Immature natural killer cell (primary cell): ENCODE measurements around the gene EPHB3. TPM values are rescaled to one million over a fixed set of nuclear protein-coding genes. Genes with fewer than 3 reads are reported as not detected.

Experiments
- DNase-seq, 3 donors: peaks; one replicate each; pipeline ENCODE4 v3.0.0; 2022; ENCODE audit warnings: mixed read lengths in 1 of 3
- H3K27ac Mint-ChIP-seq, 6 donors: one replicate each; pipeline ENCODE4 v1.8.0; 2020; ENCODE audit warnings: mixed read lengths in 6 of 6, mild to moderate bottlenecking in 5 of 6, inconsistent platforms in 4 of 6, moderate library complexity in 3 of 6
- H3K27me3 Mint-ChIP-seq, 3 donors: one replicate each; pipeline ENCODE4 v1.8.0; 2020 to 2021; ENCODE audit warnings: low read depth in 3 of 3, mild to moderate bottlenecking in 3 of 3, mixed read lengths in 3 of 3, moderate library complexity in 3 of 3, inconsistent platforms in 1 of 3
- H3K36me3 Mint-ChIP-seq, 3 donors: one replicate each; pipeline ENCODE4 v1.8.0; 2020; ENCODE audit warnings: mixed read lengths in 3 of 3, inconsistent platforms in 2 of 3, mild to moderate bottlenecking in 2 of 3
- H3K4me1 Mint-ChIP-seq, 2 donors: one replicate each; pipeline ENCODE4 v1.8.0; 2020; ENCODE audit warnings: inconsistent platforms in 2 of 2, mild to moderate bottlenecking in 2 of 2, mixed read lengths in 2 of 2, moderate library complexity in 1 of 2
- H3K4me3 Mint-ChIP-seq, 5 donors: one replicate each; pipeline ENCODE4 v1.8.0; 2020; ENCODE audit warnings: mild to moderate bottlenecking in 5 of 5, mixed read lengths in 5 of 5, inconsistent platforms in 3 of 5, moderate library complexity in 3 of 5
- H3K9me3 Mint-ChIP-seq, 6 donors: one replicate each; pipeline ENCODE4 v1.8.0; 2020; ENCODE audit warnings: mild to moderate bottlenecking in 6 of 6, mixed read lengths in 6 of 6, inconsistent platforms in 4 of 6, moderate library complexity in 3 of 6
- polyA plus RNA-seq, 3 donors: library from polyadenylated mRNA; unstranded; fragments of 300-500 nt; fragmentation: Illumina TruSeq; gene quantifications; one replicate each; pipeline ENCODE4 v1.2.3, GENCODE V29; 2021

The EPHB3 gene
- polyA plus RNA-seq, 3 donors from 2014 or later, result 3.0 TPM; not detected in 2

DNA sequence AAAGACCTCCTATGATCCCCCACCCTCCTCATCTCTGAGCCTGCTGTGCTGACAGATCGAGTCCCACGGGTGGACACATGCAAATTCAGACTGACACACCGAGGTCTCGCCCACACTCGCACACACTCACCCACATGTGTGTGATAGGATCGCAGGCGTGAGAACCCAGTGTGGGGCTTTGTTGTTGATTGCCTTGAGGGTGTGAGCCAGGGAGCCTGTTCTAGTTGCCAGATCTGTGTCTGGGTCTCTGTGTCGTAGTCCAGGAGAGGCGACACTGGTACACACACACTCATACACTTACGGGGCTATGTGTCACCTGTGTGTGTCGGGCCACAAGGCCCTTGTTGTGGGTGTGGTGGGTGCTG lies 2.0 kb downstream of the EPHB3 start:
- Mint-ChIP-seq H3K27me3 (peaks cover 16 to 27% (median 21%) of the 10 kb centered on the region in 3 donors), H3K4me1 (peaks cover 16 to 21% of the 10 kb centered on the region in 2 donors), H3K4me3 (peak overlapping the region in 4 of 5 donors; percentile 24 to 61 (median 39)), H3K36me3 (no peaks in the 10 kb centered on the region), H3K9me3 (peaks cover 0 to 8% (median 0%) of the 10 kb centered on the region in 6 donors), H3K27ac (no peak overlapping the region)
- DNase-seq, result no peak

DNA sequence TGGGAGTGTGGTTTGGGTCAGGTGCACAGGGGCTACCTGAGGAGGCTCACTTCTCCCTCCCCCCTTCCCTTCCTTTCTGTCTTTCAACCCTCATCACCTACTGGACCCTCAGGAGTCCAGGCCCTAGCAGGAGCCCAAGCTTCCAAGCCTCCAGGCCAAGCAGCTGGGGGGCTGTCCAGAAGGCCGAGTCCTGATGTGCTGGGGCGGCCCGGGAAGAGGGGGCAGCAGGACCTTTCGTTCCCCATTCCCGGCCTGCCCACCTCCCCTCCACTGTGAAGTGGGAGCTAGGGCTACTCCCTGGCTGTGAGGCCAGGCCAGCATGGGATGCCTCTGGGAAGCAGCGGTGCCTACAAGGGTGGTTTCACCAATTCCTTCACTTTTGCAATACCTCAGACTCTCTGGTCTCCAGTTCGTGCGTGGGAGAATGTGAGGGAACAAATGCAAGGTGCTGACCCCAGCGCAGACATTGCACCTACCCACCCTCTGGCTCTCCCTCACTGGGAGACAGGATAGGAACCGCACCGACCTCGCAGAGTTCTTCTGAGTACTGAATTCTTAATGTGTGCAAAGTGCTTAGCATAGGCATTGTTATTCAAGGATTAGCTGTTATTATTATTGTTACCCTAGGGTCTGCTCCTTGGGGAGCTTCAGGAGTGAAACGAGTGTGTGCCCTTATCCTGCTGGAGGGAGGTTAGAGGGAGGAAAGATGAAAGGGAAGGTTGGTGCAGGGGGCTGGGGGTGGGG lies 2.5 kb downstream of the EPHB3 start:
- Mint-ChIP-seq H3K4me1 (peaks cover 16 to 21% of the 10 kb centered on the region in 2 donors), H3K36me3 (no peaks in the 10 kb centered on the region), H3K27ac (no peak overlapping the region), H3K4me3 (no peak overlapping the region), H3K27me3 (peaks cover 16 to 24% (median 20%) of the 10 kb centered on the region in 3 donors), H3K9me3 (peaks cover 0 to 8% (median 0%) of the 10 kb centered on the region in 6 donors)
- DNase-seq, result no peak

DNA sequence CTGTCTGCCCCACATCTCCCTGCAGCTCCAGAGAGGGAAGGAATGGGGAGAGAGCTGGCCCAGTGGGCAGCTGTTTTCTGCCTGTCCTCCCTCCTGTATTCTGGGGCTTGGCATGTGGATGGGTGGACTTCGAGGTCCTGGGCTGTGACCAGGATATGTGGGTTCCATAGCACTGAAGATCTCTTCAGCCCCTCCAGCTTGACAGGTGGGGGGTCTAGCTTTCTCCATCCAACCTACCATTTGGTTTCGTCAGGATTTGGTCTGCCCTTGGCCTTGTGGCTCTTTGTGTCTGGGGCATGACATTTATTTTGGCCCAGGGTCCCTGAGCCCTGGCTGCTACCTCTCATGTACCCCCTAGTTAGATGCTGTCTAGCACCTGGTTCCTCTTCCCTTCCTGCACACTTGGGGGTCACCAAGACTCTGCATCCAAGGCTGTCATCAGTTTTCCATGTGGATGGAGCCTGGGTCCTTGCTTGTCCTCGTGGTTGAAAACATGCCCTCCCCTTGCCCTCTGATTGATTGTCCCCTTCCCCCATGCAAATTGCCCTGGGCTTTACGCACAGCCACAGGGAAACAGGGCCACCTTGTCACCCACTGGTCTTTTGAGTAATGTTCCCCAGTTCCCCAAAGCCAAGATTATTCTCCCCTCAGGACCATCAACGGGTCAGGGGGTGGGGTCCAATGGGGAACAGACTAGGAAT lies 3.2 kb downstream of the EPHB3 start:
- peaks cover 0 to 8% (median 0%) of the 10 kb centered on the region in 6 donors for H3K9me3 Mint-ChIP-seq
- no peaks in the 10 kb centered on the region for H3K36me3 Mint-ChIP-seq
- peaks cover 18 to 24% (median 23%) of the 10 kb centered on the region in 3 donors for H3K27me3 Mint-ChIP-seq
- no peak overlapping the region for H3K4me3 Mint-ChIP-seq
- H3K4me1 Mint-ChIP-seq, result peaks cover 16 to 21% of the 10 kb centered on the region in 2 donors
- no peak overlapping the region for H3K27ac Mint-ChIP-seq
- no peak for DNase-seq

DNA sequence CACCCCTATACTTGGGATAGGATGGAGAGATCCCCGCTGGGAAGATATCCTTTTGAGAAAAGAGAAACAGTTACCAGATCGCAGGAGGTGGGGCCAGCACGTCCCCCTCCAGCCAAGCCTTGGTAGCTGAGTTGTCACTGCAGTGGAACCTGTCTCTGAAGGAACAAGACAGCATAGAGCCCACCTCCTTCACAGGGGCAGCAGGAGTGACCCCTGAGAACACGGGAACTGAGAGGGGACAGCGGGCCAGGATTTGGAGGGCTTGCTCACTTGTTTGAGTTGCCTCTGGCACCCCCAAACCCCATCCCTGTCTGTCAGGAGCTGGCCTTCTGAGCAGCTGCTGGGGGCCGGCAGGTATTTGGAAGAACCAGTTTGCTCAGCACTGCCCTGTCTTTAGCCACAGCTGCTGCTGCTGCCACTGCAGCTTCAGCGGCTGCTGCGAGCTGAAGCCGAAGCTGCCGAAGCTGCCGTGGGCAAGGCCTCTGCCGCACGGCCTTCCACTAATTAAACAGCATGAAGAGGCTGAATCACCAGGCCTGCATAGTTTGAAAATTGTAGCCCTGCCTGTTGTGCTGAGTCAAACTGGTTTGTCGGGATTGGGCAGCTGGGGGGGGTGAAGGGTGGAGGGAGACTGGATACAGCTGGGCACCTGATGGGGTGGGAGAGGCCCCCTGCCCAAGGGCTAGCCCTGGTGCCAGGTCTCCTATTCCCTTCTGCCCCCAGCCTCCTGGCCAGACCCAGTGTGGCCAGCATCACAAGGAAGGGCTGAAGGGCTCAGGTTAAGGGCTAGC lies 4.0 kb downstream of the EPHB3 start:
- Mint-ChIP-seq H3K27me3 (peaks cover 17 to 21% (median 21%) of the 10 kb centered on the region in 3 donors), H3K36me3 (no peaks in the 10 kb centered on the region), H3K4me3 (no peak overlapping the region), H3K27ac (no peak overlapping the region), H3K9me3 (peaks cover 0 to 7% (median 0%) of the 10 kb centered on the region in 6 donors), H3K4me1 (peaks cover 12 to 17% of the 10 kb centered on the region in 2 donors)
- DNase-seq, result no peak

DNA sequence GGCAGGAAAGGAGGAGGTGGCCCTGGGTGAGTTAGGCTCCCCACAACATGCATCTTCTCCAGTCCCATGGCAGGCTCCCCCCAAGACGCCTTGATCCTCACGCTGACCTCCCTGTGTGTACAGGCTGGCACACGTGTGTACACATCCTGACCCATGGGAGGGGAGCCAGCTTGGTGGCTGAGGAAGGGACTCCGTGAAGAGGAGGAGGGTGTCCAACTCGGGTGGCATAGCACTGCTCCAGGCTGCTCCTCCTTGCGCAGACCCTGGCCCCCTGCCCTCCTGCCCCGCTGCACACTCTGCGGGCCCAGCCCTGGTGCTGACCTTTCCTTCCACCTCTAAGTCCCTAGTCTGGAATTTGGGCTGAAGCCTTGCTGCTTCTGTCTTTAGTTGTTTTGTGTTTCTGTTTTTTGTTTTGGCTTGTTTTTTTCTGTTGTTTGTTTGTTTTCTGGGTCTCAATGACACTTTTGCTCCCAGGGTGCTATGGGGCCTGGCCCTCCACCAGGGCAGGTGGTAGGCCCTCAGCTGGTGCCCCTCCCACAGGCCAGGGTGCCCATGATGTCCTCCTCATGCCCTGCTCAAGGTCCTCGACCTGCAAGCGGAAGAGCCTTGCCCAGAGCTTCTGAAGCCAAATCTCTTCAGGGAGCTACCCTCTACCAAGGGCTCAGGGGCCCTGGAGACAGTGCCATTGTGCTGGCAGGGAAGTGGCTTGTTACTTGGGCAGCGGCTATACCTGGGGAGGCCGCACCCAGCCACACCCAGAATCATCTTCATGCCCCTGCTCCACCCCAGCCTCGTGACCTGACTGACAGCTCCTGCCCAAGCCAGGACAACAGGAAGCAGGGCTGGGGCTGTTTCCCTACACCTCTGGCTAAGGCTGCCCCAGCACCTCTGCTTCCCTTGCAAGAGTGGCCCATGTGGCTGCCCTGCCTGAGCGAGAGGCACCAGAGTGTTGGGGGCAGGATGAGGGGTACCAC lies 5.1 kb downstream of the EPHB3 start:
- no peak overlapping the region for H3K4me3 Mint-ChIP-seq
- no peak for DNase-seq
- peaks cover 5 to 7% of the 10 kb centered on the region in 2 donors for H3K4me1 Mint-ChIP-seq
- no peak overlapping the region for H3K27ac Mint-ChIP-seq
- peaks cover 11 to 17% (median 16%) of the 10 kb centered on the region in 3 donors for H3K27me3 Mint-ChIP-seq
- H3K9me3 Mint-ChIP-seq, result no peaks in the 10 kb centered on the region
- no peaks in the 10 kb centered on the region for H3K36me3 Mint-ChIP-seq

DNA sequence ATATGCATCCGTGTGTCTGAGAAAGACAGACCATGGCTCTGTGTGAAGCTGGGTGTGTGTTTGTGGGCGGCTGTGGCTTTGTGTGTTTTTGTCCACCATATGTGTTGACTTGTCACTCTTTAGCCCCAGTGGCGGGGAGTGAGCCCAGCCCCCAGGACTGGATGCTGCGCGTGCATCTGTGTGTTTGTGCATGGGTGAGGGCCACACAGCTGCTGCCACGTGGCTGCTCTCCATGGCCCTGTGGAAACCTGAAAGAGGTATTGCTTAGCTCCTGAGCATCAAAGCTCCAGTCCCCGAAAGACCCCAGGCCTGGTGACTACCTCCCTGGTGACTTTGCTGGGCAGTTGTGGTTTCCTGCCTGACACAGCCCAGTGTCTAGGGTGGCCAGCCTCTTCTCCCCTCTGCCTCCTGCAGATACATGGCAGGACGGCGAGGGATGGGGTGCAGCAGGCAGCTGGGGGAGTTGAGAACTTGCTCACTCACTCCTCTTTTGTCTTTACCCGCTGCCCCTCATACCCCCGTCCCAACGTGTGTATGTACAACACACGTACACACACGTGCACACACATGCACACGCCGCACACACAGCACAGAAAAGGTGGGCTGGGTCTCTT lies 6.5 kb downstream of the EPHB3 start:
- Mint-ChIP-seq H3K27ac (no peak overlapping the region), H3K4me1 (peaks cover 5 to 7% of the 10 kb centered on the region in 2 donors), H3K9me3 (no peaks in the 10 kb centered on the region), H3K4me3 (peak overlapping the region in 3 of 5 donors; percentile 53 to 73 (median 64)), H3K27me3 (peaks cover 15 to 21% (median 16%) of the 10 kb centered on the region in 3 donors), H3K36me3 (no peaks in the 10 kb centered on the region)
- DNase-seq, result no peak

DNA sequence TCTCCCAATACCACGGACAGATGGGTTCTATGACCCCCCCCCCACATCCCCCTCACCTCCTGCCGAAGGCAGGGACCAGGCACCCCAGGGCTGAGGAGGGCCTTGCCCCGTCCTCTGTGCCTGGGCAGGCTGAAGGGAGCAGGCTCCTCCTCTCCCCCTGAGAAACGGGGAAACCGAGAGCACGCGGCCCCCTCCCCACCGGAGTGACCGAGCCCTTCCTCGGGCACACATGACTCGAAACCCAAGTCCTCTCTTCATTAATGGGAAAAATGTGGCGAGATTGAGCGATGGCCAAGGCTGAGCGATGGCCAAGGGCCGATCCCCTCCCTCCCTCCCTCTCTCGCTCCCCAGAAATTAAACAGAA lies 7.0 kb downstream of the EPHB3 start:
- Mint-ChIP-seq H3K4me3 (peak overlapping the region in 4 of 5 donors; percentile 53 to 73 (median 64)), H3K27me3 (peaks cover 15 to 18% (median 16%) of the 10 kb centered on the region in 3 donors), H3K36me3 (no peaks in the 10 kb centered on the region), H3K4me1 (peaks cover 5 to 7% of the 10 kb centered on the region in 2 donors), H3K27ac (no peak overlapping the region), H3K9me3 (no peaks in the 10 kb centered on the region)
- DNase-seq, result no peak

DNA sequence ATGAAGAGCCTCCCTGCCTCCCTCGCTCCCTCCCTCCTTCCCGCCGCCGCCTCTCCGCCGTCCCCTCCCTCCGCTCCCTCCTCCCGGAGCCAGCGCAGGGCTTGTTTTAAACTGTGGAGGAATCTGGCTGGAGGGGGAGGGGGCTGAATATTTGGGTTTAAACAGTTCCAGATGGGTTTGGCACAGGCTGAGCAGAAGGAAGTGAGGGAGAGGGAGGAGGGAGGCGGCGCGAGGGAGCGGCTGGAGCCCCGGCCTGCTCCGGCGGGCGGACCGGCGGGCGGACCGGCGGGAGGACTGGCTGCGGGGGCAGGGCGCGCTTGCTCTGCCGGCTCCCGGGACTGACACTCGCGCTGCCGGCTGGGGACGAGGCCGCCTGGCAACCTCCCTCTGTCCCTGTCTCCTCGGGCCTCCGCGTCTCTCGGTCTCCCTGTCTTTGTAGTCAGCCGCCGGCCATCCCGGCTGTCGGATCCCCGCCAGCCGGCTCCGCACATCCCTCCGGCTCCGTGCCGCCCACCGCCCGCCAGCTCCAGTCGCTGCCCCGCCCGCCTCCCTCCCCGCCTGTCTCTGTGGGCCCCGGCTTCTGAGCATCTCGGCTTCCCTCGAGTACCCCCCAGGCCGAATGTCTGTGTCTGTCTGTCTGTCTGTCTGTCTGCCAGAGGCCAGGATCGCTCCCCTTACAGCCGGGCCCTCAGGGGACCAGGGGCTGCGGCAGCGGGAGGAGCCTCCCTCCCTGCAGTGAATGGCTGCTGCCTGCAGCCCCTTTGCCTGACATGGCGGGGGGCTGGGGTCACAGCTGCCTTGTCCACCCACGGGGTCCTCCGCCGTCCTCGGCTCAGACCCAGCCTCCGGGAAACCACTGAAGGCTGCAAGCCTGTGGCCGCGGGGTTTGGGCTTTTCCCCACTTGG lies 7.6 kb downstream of the EPHB3 start:
- H3K27ac Mint-ChIP-seq, result no peak overlapping the region
- H3K36me3 Mint-ChIP-seq, result no peaks in the 10 kb centered on the region
- DNase-seq, result peak in 1 of 3 donors; percentile 15
- peaks cover 15 to 18% (median 16%) of the 10 kb centered on the region in 3 donors for H3K27me3 Mint-ChIP-seq
- peak overlapping the region in 2 of 5 donors; percentile 3 to 63 for H3K4me3 Mint-ChIP-seq
- no peaks in the 10 kb centered on the region for H3K9me3 Mint-ChIP-seq
- peaks cover 5 to 7% of the 10 kb centered on the region in 2 donors for H3K4me1 Mint-ChIP-seq

DNA sequence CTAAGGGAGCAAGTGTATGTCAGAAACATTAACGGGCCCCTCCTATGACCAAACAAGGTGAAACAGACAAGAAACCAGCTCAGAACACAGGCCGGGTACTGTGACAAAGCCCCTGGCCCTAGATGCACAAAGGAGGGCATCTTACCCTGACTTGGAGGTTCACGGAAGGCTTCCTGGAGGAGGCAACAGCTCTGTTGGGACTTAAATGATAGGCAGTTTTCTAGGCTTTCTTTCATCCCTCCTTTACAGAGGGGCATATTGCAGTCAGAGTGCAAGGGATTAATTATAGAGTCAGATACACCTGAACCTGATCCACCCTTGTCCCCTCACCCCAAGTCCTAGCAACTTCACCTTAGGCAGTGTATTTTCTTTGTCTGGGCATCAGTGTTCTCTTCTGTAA lies 8.4 kb downstream of the EPHB3 start:
- Mint-ChIP-seq H3K4me1 (peaks cover 5 to 7% of the 10 kb centered on the region in 2 donors), H3K27ac (no peak overlapping the region), H3K27me3 (peaks cover 13 to 18% (median 16%) of the 10 kb centered on the region in 3 donors), H3K36me3 (no peaks in the 10 kb centered on the region), H3K4me3 (peak overlapping the region in 1 of 5 donors; percentile 3), H3K9me3 (no peaks in the 10 kb centered on the region)
- DNase-seq, result no peak

DNA sequence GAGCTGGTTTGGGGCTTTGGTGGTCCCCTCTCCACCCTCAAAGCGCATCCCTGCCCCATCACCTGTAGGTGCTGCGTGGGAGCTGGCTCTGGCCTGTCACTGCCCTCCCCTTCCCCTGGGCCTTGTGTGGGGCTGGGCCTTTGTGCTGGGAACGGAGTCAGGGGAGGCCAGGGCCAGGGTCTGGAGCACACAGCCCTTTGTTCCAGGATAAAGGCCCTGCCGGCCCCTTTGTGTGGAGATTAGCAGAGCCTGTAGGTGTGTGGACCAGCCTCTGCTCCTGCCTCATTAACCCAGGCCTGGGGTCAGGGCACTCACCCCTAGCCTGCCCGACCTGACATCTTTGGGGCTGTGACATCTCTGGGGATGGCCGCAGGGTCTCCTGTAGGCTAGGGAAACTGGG lies 8.9 kb downstream of the EPHB3 start:
- no peaks in the 10 kb centered on the region for H3K36me3 Mint-ChIP-seq
- peaks cover 5 to 7% of the 10 kb centered on the region in 2 donors for H3K4me1 Mint-ChIP-seq
- H3K4me3 Mint-ChIP-seq, result no peak overlapping the region
- no peak for DNase-seq
- no peaks in the 10 kb centered on the region for H3K9me3 Mint-ChIP-seq
- H3K27me3 Mint-ChIP-seq, result peaks cover 13 to 18% (median 16%) of the 10 kb centered on the region in 3 donors
- no peak overlapping the region for H3K27ac Mint-ChIP-seq

DNA sequence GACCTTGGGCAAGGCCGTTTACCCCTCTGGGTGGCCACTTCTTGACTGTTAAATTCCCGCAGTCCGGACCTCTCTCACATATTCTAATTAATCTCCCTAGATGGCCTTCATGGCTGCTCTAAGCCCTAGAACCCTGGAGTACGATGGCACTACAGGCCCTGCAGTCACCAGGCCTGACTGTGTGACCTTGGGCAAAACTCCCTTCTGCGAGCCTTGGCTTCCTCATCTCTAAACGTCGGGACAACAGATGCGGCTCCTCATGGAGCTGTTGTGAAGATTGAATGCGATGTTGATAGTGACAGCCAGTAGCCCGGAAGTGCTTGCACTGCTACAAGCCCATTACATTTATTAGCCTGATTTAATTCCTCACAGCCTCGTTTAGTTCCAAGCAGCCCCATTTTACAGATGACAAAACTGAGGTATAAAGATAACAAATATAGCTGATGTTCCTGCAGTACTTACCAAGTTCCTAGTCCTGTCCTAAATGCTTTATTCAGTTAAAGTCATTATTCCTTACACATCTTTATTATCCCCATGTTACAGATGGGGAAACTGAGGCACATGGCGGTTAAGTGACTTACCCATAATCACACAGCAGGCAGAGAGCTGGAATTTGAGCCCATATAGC lies 10.3 kb downstream of the EPHB3 start:
- peaks cover 5 to 7% of the 10 kb centered on the region in 2 donors for H3K4me1 Mint-ChIP-seq
- peaks cover 10 to 17% (median 16%) of the 10 kb centered on the region in 3 donors for H3K27me3 Mint-ChIP-seq
- no peak for DNase-seq
- no peak overlapping the region for H3K4me3 Mint-ChIP-seq
- H3K36me3 Mint-ChIP-seq, result no peaks in the 10 kb centered on the region
- H3K27ac Mint-ChIP-seq, result no peak overlapping the region
- H3K9me3 Mint-ChIP-seq, result no peaks in the 10 kb centered on the region
